ENCODE measurements around the gene SURF2. TPM values are rescaled to one million over a fixed set of nuclear protein-coding genes. Genes with fewer than 3 reads are reported as not detected.
"Not testable (repeated sequence)": the region's sequence is repeated elsewhere in the genome, so short reads cannot be mapped to it uniquely, and the experiment has no call there.

The SURF2 gene
- total RNA-seq, 1 experiment from 2014 or later = 39.5 TPM

DNA sequence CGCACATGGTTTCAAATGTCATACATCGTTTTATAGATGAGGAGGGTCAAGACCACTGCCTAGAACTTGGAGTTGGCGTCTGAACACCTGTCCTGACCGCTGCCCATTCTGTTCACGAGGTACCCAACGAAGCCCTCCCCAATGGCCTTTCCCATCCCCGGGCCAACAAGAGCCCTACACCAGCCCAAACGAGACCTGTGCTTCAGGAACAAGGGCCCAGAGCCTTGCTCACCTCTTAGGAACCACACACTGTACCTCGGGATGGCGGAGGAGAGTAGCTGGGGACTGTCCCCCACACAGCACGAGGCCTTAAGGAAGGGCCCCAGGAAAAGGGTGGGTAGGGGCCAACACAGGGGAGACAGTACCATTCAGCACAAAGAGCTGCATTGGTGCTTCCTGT is 23.3 kb upstream of the SURF2 start:
- no TSS peak for BruUV-seq (replicated peaks)
- Mint-ChIP-seq H3K36me3 (ENCODE audit: insufficient read depth, unreplicated experiment) (peaks cover 45% of the 10 kb centered on the region), H3K9me3 (ENCODE audit: unreplicated experiment) (no peaks in the 10 kb centered on the region), H3K27ac (ENCODE audit: low read depth, unreplicated experiment) (no peak overlapping the region), H3K4me1 (ENCODE audit: insufficient read depth, unreplicated experiment) (peaks cover 11% of the 10 kb centered on the region), H3K4me3 (ENCODE audit: unreplicated experiment) (no peak overlapping the region), H3K27me3 (ENCODE audit: insufficient read depth, unreplicated experiment) (no peaks in the 10 kb centered on the region)
- no peak for DNase-seq (ENCODE audit: unreplicated experiment)
- intact Hi-C loops (cut with micrococcal nuclease) = no loop called here
- CTCF ChIA-PET = interaction anchor here (5.1 kb wide), 1 partner anchor 147 kb away, joined by 72 read pairs; no protein-coding TSS in a partner anchor
- POLR2A ChIA-PET = interaction anchor here (0.8 kb wide), 1 partner anchor 85 kb away, joined by 3 read pairs; the partner anchor contains the start of gene REXO4
- TF ChIP-seq, protein P1, sequence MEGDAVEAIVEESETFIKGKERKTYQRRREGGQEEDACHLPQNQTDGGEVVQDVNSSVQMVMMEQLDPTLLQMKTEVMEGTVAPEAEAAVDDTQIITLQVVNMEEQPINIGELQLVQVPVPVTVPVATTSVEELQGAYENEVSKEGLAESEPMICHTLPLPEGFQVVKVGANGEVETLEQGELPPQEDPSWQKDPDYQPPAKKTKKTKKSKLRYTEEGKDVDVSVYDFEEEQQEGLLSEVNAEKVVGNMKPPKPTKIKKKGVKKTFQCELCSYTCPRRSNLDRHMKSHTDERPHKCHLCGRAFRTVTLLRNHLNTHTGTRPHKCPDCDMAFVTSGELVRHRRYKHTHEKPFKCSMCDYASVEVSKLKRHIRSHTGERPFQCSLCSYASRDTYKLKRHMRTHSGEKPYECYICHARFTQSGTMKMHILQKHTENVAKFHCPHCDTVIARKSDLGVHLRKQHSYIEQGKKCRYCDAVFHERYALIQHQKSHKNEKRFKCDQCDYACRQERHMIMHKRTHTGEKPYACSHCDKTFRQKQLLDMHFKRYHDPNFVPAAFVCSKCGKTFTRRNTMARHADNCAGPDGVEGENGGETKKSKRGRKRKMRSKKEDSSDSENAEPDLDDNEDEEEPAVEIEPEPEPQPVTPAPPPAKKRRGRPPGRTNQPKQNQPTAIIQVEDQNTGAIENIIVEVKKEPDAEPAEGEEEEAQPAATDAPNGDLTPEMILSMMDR (IDR thresholded peaks at IDR 0.05; ENCODE audit: unreplicated experiment) = no peak

DNA sequence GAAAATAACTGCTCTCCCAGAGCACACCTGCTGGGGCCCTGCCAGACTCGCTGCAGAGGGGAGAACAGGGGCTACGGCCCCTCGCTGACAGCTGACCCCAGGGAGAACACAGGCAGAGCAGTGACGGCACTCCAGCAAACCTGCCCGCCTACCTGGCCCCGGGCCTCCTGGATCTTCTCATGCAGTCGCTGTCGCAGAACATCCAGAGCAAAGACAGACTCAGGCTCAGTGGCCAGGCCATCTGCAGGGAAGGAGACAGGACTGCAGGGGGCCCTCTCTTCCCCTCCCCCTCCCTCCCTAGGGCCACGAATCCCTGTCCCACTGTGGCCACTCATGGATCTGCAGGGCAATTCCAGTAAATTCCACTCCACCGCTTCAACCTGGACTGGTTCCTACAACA is 22.8 kb upstream of the SURF2 start:
- H3K27me3 Mint-ChIP-seq (ENCODE audit: insufficient read depth, unreplicated experiment) = no peaks in the 10 kb centered on the region
- peaks cover 11% of the 10 kb centered on the region for H3K4me1 Mint-ChIP-seq (ENCODE audit: insufficient read depth, unreplicated experiment)
- H3K9me3 Mint-ChIP-seq (ENCODE audit: unreplicated experiment) = no peaks in the 10 kb centered on the region
- peak overlapping the region; percentile 93 for H3K4me3 Mint-ChIP-seq (ENCODE audit: unreplicated experiment)
- POLR2A ChIA-PET = interaction anchor here (0.9 to 2.6 kb wide), 3 partner anchors 14 to 22 kb away, joined by 4 to 33 read pairs (median 9); partner anchors contain the start of genes MED22, RPL7A, SURF1 and SURF2
- no peak for DNase-seq (ENCODE audit: unreplicated experiment)
- TF ChIP-seq, protein P1 (IDR thresholded peaks at IDR 0.05; ENCODE audit: unreplicated experiment) = no peak
- no TSS peak for BruUV-seq (replicated peaks)
- CTCF ChIA-PET = interaction anchor here (0.9 to 5.1 kb wide), 2 partner anchors 147 to 156 kb away, joined by 3 to 72 read pairs; no protein-coding TSS in a partner anchor
- intact Hi-C loops (cut with micrococcal nuclease) = no loop called here
- no peak overlapping the region for H3K27ac Mint-ChIP-seq (ENCODE audit: low read depth, unreplicated experiment)
- peaks cover 45% of the 10 kb centered on the region for H3K36me3 Mint-ChIP-seq (ENCODE audit: insufficient read depth, unreplicated experiment)

DNA sequence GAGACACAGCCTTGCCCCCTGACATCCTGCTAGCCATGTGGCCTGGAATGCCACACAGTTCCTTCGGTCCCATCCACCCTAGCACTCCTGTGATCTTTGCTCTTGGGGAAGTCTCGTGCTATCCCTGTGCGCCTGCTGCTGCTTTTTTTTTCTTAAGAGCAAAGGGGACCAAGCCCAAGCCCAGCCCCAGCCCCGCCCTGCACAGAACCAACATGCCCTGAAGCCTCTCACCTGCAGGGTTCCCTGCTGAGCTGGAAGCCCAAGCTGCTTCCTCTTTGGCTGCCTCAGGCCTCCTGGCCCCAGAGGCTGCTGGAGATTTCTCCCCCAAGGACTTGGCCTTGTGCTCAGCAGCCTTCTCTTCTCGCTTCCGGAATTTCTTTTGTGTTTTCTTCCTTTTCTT is 22.2 kb upstream of the SURF2 start:
- POLR2A ChIA-PET = interaction anchor here (0.9 to 2.6 kb wide), 4 partner anchors 13 to 148 kb away, joined by 4 to 33 read pairs (median 6); partner anchors contain the start of genes MED22, RPL7A, SURF1 and SURF2
- Mint-ChIP-seq H3K27ac (ENCODE audit: low read depth, unreplicated experiment) (no peak overlapping the region), H3K27me3 (ENCODE audit: insufficient read depth, unreplicated experiment) (no peaks in the 10 kb centered on the region), H3K9me3 (ENCODE audit: unreplicated experiment) (no peaks in the 10 kb centered on the region), H3K4me3 (ENCODE audit: unreplicated experiment) (peak overlapping the region; percentile 93), H3K4me1 (ENCODE audit: insufficient read depth, unreplicated experiment) (peaks cover 6% of the 10 kb centered on the region), H3K36me3 (ENCODE audit: insufficient read depth, unreplicated experiment) (peaks cover 51% of the 10 kb centered on the region)
- TF ChIP-seq, protein P1 (IDR thresholded peaks at IDR 0.05; ENCODE audit: unreplicated experiment) = no peak
- CTCF ChIA-PET = interaction anchor here (0.9 to 5.1 kb wide), 3 partner anchors 33 to 156 kb away, joined by 3 to 72 read pairs (median 3); no protein-coding TSS in a partner anchor
- BruUV-seq (replicated peaks) = no TSS peak
- DNase-seq (ENCODE audit: unreplicated experiment) = no peak
- intact Hi-C loops (cut with micrococcal nuclease) = no loop called here

DNA sequence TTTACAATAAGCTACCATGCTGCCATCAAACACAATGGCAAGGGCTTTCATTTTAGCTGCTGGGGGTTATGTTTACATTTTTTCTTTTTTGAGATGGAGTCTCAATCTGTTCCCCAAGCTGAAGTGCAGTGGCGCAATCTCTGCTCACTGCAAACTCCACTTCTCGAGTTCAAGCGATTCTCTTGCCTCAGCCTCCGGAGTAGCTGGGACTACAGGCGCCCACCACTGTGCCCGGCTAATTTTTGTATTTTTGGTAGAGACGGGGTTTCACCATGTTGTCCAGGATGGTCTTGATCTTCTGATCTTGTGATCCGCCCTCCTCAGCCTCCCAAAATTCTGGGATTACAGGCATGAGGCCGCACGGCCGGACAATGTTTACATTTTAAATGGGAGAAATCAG is 21.5 kb upstream of the SURF2 start:
- BruUV-seq (replicated peaks); H3K9me3 Mint-ChIP-seq (ENCODE audit: unreplicated experiment); intact Hi-C loops (cut with micrococcal nuclease); DNase-seq (ENCODE audit: unreplicated experiment); H3K4me1 Mint-ChIP-seq (ENCODE audit: insufficient read depth, unreplicated experiment); H3K27me3 Mint-ChIP-seq (ENCODE audit: insufficient read depth, unreplicated experiment): not testable (repeated sequence)
- peaks cover 52% of the 10 kb centered on the region for H3K36me3 Mint-ChIP-seq (ENCODE audit: insufficient read depth, unreplicated experiment)
- ChIA-PET CTCF (interaction anchor here (0.6 to 1.2 kb wide), 3 partner anchors 32 to 305 kb away, joined by 3 to 4 read pairs (median 3); no protein-coding TSS in a partner anchor), POLR2A (interaction anchor here (0.6 to 2.6 kb wide), 12 partner anchors 13 to 488 kb away, joined by 3 to 33 read pairs (median 4); partner anchors contain the start of genes MED22, REXO4, RPL7A and STKLD1)
- peak overlapping the region; percentile 81 for H3K27ac Mint-ChIP-seq (ENCODE audit: low read depth, unreplicated experiment)
- H3K4me3 Mint-ChIP-seq (ENCODE audit: unreplicated experiment) = peak overlapping the region; percentile 93

Data from MCF 10A (cell line).